GM12872 (cell line): ENCODE measurements around the gene HARBI1.

Source experiments
- CTCF ChIP-seq: IDR thresholded peaks from 3 replicates; pipeline ENCODE4 v1.5.1; 2011; ENCODE audit warnings: low read depth, mild to moderate bottlenecking, low read length, moderate library complexity; ENCODE audit not compliant: insufficient read depth

Gene HARBI1

GRCh38 chr11:46555267-46556054 lies 61.6 kb downstream of the HARBI1 start:
- TF ChIP-seq CTCF, result no peak

GRCh38 chr11:46554213-46555147 lies 62.5 kb downstream of the HARBI1 start:
- no peak for TF ChIP-seq CTCF

GRCh38 chr11:46553814-46554212 lies 63.2 kb downstream of the HARBI1 start:
- TF ChIP-seq CTCF, result no peak
